ENCODE measurements around the gene ITIH2. TPM values are rescaled to one million over a fixed set of nuclear protein-coding genes. Genes with fewer than 3 reads are reported as not detected.
"Not testable (repeated sequence)": the region's sequence is repeated elsewhere in the genome, so short reads cannot be mapped to it uniquely, and the experiment has no call there.

ITIH2 gene
- total RNA-seq, 2 donors from 2014 or later, result not detected

DNA sequence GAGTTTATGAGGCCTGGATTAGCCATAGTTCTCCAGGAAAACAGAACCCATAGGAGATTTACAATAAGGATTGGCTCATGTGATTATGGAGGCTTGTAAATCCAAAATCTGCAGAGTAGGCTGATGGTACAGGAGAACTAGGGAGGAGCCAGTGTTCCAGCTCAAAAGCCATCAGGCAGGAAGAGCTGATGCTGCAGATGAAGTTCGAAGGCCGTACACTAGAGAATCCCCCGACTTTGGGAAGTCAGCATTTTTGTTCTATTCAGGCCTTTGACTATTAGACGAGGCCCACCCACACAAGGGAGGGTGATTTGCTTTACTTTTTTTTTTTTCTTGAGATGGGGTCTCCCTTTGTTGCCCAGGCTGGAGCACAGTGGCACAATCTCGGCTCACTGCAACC, 47.1 kb downstream of the ITIH2 start:
- H3K36me3 Mint-ChIP-seq (ENCODE audit: low read depth), result peaks cover 42% of the 10 kb centered on the region
- no peak overlapping the region for H3K27ac Mint-ChIP-seq
- ATAC-seq (replicated peaks), result no peak
- no peaks in the 10 kb centered on the region for H3K4me1 Mint-ChIP-seq
- no peaks in the 10 kb centered on the region for H3K27me3 Mint-ChIP-seq
- H3K4me3 Mint-ChIP-seq, result no peak overlapping the region
- no peaks in the 10 kb centered on the region for H3K9me3 Mint-ChIP-seq

DNA sequence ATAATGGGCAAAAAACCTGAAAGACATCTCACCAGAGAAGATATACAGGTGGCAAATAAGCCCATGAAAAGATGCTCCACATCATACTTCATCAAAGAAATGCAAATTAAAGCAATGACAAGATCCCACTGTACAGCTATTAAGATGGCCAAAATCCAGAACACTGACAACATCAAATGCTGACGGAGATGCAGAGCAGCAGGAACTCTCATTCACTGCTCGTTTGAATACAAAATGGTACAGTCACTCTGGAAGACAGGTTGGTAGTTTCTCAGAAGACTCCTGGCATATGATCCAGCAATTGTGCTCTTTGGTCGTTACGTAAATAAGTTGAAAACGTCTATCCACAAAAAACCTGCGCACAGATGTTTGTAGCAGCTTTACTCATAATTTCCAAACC, 49.1 kb downstream of the ITIH2 start:
- no peaks in the 10 kb centered on the region for H3K9me3 Mint-ChIP-seq
- no peaks in the 10 kb centered on the region for H3K27me3 Mint-ChIP-seq
- no peaks in the 10 kb centered on the region for H3K4me1 Mint-ChIP-seq
- no peak for ATAC-seq (replicated peaks)
- H3K27ac Mint-ChIP-seq, result no peak overlapping the region
- peaks cover 62% of the 10 kb centered on the region for H3K36me3 Mint-ChIP-seq (ENCODE audit: low read depth)
- H3K4me3 Mint-ChIP-seq, result no peak overlapping the region

DNA sequence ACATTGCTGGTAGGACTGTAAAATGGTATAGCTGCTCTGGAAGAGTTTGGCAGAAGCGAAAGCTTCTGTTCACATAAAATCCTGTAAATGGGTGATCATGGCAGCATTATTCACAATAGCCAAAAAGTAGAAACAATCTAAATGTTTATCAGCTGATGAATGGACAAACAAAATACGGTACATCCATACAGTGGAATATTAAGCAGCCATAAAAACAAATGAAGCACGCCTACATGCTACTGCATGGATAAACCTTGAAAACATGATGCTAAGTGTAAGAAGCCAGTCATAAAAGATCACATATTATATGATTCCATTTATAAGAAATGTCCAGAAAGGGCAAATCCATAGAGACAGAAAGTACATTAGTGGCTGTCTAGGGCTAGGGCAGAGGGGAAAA, 52.0 kb downstream of the ITIH2 start:
- H3K4me1 Mint-ChIP-seq, result no peaks in the 10 kb centered on the region
- no peaks in the 10 kb centered on the region for H3K27me3 Mint-ChIP-seq
- H3K4me3 Mint-ChIP-seq, result no peak overlapping the region
- no peak overlapping the region for H3K27ac Mint-ChIP-seq
- ATAC-seq (replicated peaks), result no peak
- no peaks in the 10 kb centered on the region for H3K9me3 Mint-ChIP-seq
- peaks cover 87% of the 10 kb centered on the region for H3K36me3 Mint-ChIP-seq (ENCODE audit: low read depth)

GRCh38 chr10:7756360-7756992, 53.4 kb downstream of the ITIH2 start:
- no peak overlapping the region for H3K27ac Mint-ChIP-seq
- H3K4me1 Mint-ChIP-seq, result no peaks in the 10 kb centered on the region
- no peaks in the 10 kb centered on the region for H3K27me3 Mint-ChIP-seq
- no peaks in the 10 kb centered on the region for H3K9me3 Mint-ChIP-seq
- no peak overlapping the region for H3K4me3 Mint-ChIP-seq
- peaks cover 99% of the 10 kb centered on the region for H3K36me3 Mint-ChIP-seq (ENCODE audit: low read depth)
- ATAC-seq (replicated peaks), result peak; percentile 29

- Mint-ChIP-seq H3K36me3 (ENCODE audit: low read depth) (peaks cover 100% of the 10 kb centered on the region), H3K4me3 (no peak overlapping the region)
These were observed 60.8 kb downstream of the ITIH2 start for GRCh38 chr10:7763929-7764328.

DNA sequence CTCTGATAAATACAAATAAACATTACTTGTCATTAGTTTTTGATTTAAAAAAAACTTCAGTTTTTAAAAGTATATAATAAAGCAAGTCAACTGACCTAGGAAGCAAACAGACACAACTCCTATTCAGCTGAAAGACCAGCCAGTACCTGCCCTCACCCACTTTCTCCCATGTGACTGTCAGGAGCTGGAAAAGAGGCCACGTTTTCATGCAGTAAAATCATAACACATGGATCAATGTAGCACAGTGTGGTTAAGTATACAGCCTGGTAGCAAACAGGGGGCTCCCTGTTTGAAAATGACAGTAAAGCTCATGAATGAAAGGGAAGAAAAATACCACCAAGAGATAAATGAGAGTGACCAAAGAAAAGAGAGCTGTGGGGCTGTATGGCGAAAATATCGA, 63.1 kb downstream of the ITIH2 start:
- Mint-ChIP-seq H3K9me3 (no peaks in the 10 kb centered on the region), H3K27me3 (no peaks in the 10 kb centered on the region), H3K4me3 (no peak overlapping the region), H3K27ac (no peak overlapping the region), H3K36me3 (ENCODE audit: low read depth) (peaks cover 100% of the 10 kb centered on the region), H3K4me1 (no peaks in the 10 kb centered on the region)
- ATAC-seq (replicated peaks), result no peak

More at GRCh38 chr10:7763929-7764328, 60.8 kb downstream of the ITIH2 start:
- Mint-ChIP-seq H3K9me3 (no peaks in the 10 kb centered on the region), H3K4me1 (no peaks in the 10 kb centered on the region), H3K27ac (no peak overlapping the region), H3K27me3 (no peaks in the 10 kb centered on the region)
- ATAC-seq (replicated peaks), result no peak

GRCh38 chr10:7767209-7767608, 64.1 kb downstream of the ITIH2 start:
- peaks cover 99% of the 10 kb centered on the region for H3K36me3 Mint-ChIP-seq (ENCODE audit: low read depth)
- H3K4me1 Mint-ChIP-seq, result no peaks in the 10 kb centered on the region
- no peak overlapping the region for H3K4me3 Mint-ChIP-seq

DNA sequence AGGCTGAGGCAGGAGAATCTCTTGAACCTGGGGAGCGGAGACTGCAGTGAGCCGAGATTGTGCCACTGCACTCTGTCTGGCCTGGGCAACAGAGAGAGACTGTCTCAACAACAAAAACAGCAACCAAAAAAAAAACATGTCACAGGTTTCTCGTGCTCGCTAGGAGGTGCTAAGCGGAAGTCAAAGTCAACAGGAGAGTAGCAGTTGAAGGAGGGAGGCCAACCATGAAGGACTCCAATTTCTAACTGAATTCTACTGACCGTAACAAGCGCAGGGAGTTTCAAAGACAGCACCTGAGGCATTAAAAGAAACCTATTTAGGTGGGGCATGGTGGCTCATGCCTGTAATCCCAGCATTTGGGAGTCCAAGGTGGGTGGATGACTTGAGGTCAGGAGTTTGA, 65.3 kb downstream of the ITIH2 start:
- peaks cover 99% of the 10 kb centered on the region for H3K36me3 Mint-ChIP-seq (ENCODE audit: low read depth)
- no peaks in the 10 kb centered on the region for H3K9me3 Mint-ChIP-seq
- no peak overlapping the region for H3K4me3 Mint-ChIP-seq
- ATAC-seq (replicated peaks), result no peak
- no peaks in the 10 kb centered on the region for H3K27me3 Mint-ChIP-seq
- H3K27ac Mint-ChIP-seq, result no peak overlapping the region
- H3K4me1 Mint-ChIP-seq, result no peaks in the 10 kb centered on the region

More at GRCh38 chr10:7767209-7767608, 64.1 kb downstream of the ITIH2 start:
- Mint-ChIP-seq H3K27me3 (no peaks in the 10 kb centered on the region), H3K9me3 (no peaks in the 10 kb centered on the region), H3K27ac (no peak overlapping the region)
- no peak for ATAC-seq (replicated peaks)

- ATAC-seq (replicated peaks), result no peak
- H3K27me3 Mint-ChIP-seq, result no peaks in the 10 kb centered on the region
- H3K27ac Mint-ChIP-seq, result no peak overlapping the region
- H3K9me3 Mint-ChIP-seq, result no peaks in the 10 kb centered on the region
- peaks cover 97% of the 10 kb centered on the region for H3K36me3 Mint-ChIP-seq (ENCODE audit: low read depth)
- H3K4me3 Mint-ChIP-seq, result no peak overlapping the region
- H3K4me1 Mint-ChIP-seq, result no peaks in the 10 kb centered on the region
These were observed 71.0 kb downstream of the ITIH2 start for GRCh38 chr10:7773845-7774801.

DNA sequence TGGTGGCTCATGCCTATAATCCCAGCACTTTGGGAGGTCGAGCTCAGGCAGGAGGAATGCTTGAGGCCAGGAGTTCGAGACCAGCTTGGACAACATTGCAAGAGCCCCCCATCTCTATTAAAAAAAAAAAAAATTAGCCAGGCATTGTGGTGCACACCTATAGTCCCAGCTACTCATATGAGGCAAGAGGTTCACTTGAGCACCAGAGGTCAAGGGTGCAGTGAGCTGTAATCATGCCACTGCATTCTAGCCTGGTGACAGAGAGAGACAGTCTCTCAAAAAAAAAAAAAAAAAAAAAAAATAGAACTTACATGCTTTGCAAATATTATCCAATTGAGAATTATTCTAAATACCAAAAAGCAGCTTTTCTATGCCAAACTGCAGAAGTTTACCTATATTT, 73.7 kb downstream of the ITIH2 start:
- Mint-ChIP-seq H3K27me3 (no peaks in the 10 kb centered on the region), H3K9me3 (no peaks in the 10 kb centered on the region), H3K4me1 (peaks cover 6% of the 10 kb centered on the region), H3K27ac (no peak overlapping the region), H3K36me3 (ENCODE audit: low read depth) (peaks cover 94% of the 10 kb centered on the region), H3K4me3 (no peak overlapping the region)
- no peak for ATAC-seq (replicated peaks)

DNA sequence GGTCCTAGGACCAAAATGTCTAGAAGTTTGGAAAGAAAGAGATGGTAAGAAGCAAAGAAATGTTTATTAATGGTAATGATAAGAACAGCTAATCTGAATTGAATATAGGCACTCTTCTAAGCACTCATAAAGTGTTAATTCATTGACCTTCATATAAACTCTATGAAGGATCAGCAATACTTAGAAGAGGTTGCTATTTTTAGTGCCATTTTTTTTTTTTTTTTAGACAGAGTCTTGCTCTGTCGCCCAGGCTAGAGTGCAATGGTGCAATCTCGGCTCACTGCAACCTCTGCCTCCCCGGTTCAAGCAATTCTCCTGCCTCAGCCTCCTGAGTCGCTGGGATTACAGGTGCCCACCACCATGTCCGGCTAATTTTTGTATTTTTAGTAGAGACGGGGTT, 79.1 kb downstream of the ITIH2 start:
- H3K4me1 Mint-ChIP-seq, result peaks cover 10% of the 10 kb centered on the region
- peaks cover 49% of the 10 kb centered on the region for H3K36me3 Mint-ChIP-seq (ENCODE audit: low read depth)
- ATAC-seq (replicated peaks); H3K27me3 Mint-ChIP-seq; H3K27ac Mint-ChIP-seq; H3K9me3 Mint-ChIP-seq; H3K4me3 Mint-ChIP-seq: not testable (repeated sequence)

DNA sequence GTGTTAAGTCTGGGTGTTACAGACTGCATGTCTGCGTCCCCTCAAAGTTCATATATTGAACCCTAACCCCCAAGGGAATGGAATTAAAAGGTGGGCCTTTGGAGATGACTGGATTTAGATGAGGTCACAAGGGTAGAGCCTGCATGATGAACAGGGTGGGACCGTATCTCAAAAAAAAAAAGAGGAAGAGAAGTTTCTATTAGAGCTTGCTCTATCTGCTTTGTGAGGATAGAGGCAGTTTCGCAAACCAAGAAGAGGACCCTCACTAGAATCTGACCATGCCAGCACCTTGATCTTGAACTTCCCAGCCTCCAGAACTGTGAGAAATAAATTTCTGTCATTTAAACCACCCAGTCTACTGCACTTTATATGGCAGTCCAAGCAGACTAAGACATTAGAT, 83.3 kb downstream of the ITIH2 start:
- H3K4me3 Mint-ChIP-seq, result no peak overlapping the region
- ATAC-seq (replicated peaks), result no peak
- H3K9me3 Mint-ChIP-seq, result no peaks in the 10 kb centered on the region
- H3K27me3 Mint-ChIP-seq, result no peaks in the 10 kb centered on the region
- H3K27ac Mint-ChIP-seq, result no peak overlapping the region
- peaks cover 29% of the 10 kb centered on the region for H3K36me3 Mint-ChIP-seq (ENCODE audit: low read depth)
- H3K4me1 Mint-ChIP-seq, result peaks cover 14% of the 10 kb centered on the region

GRCh38 chr10:7787150-7787856, 84.2 kb downstream of the ITIH2 start:
- H3K4me3 Mint-ChIP-seq, result no peak overlapping the region
- H3K4me1 Mint-ChIP-seq, result peaks cover 21% of the 10 kb centered on the region
- peak; percentile 18 for ATAC-seq (replicated peaks)
- peaks cover 35% of the 10 kb centered on the region for H3K36me3 Mint-ChIP-seq (ENCODE audit: low read depth)
- no peaks in the 10 kb centered on the region for H3K27me3 Mint-ChIP-seq
- no peak overlapping the region for H3K27ac Mint-ChIP-seq
- H3K9me3 Mint-ChIP-seq, result no peaks in the 10 kb centered on the region

DNA sequence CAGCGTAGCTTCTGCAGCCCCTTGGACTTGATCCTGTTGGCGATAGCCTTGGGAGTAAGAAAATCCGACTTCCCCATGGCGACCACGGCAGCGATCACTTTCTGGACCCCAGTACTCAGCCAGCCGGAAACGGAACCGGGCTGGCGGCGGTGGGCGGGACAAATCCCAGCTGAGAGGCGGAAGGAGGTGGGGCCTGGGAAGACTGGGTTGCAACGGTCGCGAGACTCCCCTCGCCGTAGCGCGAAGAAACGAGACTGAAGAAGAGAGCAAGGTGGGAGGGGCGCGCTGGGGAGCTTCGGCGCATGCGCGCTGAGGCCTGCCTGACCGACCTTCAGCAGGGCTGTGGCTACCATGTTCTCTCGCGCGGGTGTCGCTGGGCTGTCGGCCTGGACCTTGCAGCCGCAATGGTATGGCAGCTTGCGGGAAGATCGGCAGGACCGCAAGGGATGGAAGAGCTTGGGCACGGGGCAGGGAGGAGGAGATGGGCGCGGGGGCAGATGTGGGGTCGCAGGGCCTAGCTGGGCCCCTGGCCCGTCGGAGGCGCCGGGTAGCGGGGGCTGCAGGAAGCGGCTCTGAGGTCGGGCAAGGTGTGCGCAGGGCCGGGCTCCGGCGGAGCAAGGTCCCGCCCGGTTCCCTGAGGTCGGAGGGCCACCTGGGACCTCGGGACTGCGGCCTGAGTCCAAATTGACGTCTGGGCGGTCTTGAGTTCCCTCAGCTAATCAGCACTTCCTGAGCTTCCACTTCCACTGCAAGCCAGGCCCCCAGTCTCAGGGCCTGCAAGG, 84.9 kb downstream of the ITIH2 start, which contains the start of the genes ATP5F1C and KIN:
ATP5F1C (plus strand) TSS at position 321 of the 782 bp plus-strand sequence; CDS start at position 352, 31 bp downstream.
KIN (minus strand) TSS at position 137 of the 782 bp plus-strand sequence; CDS start at position 77, 60 bp downstream.
- peaks cover 29% of the 10 kb centered on the region for H3K4me1 Mint-ChIP-seq
- no peaks in the 10 kb centered on the region for H3K27me3 Mint-ChIP-seq

More for the DNA sequence above, 84.9 kb downstream of the ITIH2 start, which contains the start of the genes ATP5F1C and KIN:
- H3K27ac Mint-ChIP-seq, result no peak within 1 kb of the TSS
- no peaks in the 10 kb centered on the region for H3K9me3 Mint-ChIP-seq
- ATAC-seq (replicated peaks), result peak; percentile 97
- H3K36me3 Mint-ChIP-seq (ENCODE audit: low read depth), result peaks cover 38% of the 10 kb centered on the region
- H3K4me3 Mint-ChIP-seq, result no peak within 1 kb of the TSS
